Transverse colon (tissue), 3 donors: ENCODE results near the gene SLC17A9.

Source experiments
- CTCF ChIP-seq, 5 experiments: fragments of 200-600 bp in 3 of 5; fragments of 450-650 bp in 2 of 5; sonication (generic) in 3 of 5; IDR thresholded peaks; 1 replicate in 2 of 5; 2 replicates in 3 of 5; pipeline ENCODE4 v1.5.1; 2016 to 2017; ENCODE audit warnings: antibody characterized with exemption in 5 of 5, inconsistent platforms in 3 of 5, mild to moderate bottlenecking in 2 of 5, moderate library complexity in 1 of 5
- POLR2A ChIP-seq: fragments of 450-650 bp; IDR thresholded peaks from one replicate; pipeline ENCODE4 v1.6.1; 2016; ENCODE audit warnings: antibody characterized with exemption, mild to moderate bottlenecking, moderate library complexity

GRCh38 chr20:62989201-62989601, 36.7 kb downstream of the SLC17A9 start:
- TF ChIP-seq POLR2A (no peak), CTCF (IDR thresholded peaks at IDR 0.05) (no peak)
